HG02642 (cell line): ENCODE data around the gene MMP10.
A peak's percentile ranks its signal among the peaks of the same experiment; 100 is the strongest.

Experiments
- ATAC-seq: cut with Tn5 transposase; IDR thresholded peaks from one replicate; pipeline ENCODE4 v1.9.1; 2021; ENCODE audit warnings: mild to moderate bottlenecking; ENCODE audit not compliant: unreplicated experiment, poor library complexity

Gene MMP10

DNA sequence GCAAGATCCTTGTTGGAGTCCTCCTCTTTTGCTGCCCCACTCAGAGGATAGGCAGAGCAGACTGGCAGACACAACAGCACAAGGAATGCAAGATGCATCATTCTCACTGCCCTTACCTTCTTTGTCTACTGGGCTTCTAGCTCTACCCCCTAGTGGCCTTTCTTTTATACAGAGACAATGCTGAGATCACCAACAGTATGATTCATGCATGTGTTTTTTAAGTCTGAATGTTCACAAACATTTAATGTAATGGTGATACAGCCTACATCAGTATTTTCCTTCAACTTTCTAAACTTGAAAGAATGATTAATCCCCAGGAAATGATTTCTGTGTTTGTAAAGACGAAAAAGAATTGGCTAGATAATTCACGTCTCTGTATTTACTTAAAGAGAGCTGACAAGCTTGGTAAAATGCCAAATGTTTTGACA, at the start of gene MMP10:
MMP10 (minus strand) TSS at position 138 of the 428 bp plus-strand sequence; CDS start at position 101, 37 bp downstream.
- no peak for ATAC-seq

DNA sequence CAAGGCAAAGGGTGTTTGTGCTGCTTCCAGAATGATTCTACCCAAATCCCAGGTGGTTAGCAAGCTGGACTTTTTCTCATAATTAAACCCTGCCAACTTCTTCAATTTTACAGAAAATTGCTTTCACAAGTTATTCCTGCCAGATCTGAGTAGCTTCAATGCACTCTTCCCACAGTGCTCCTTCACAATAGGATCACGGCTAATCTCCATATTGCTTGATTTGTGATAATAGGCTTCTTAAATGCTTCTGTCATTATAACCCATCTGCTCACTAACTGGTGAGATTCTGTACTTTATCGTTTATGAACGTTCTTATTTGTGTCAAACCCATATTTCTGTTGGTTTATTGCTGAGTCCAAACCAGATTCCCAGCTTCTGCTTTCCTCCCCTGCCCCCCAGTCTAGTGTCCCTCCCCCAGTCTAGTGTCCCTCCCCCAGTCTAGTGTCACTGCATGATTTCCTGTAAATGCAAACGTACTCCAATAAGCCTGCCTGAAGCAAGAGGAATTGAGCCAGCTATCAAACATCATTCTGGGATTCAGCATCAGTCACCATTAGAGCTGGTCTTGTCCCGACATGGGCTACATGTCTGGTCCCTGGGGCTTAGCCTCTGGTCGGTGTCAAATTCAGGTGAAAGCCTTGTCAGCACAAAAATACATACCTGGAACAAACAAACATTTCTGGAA, 49.0 kb upstream of the MMP10 start:
- no peak for ATAC-seq

- no peak for ATAC-seq
Measured at GRCh38 chr11:102824556-102824955, 44.1 kb upstream of the MMP10 start.

DNA sequence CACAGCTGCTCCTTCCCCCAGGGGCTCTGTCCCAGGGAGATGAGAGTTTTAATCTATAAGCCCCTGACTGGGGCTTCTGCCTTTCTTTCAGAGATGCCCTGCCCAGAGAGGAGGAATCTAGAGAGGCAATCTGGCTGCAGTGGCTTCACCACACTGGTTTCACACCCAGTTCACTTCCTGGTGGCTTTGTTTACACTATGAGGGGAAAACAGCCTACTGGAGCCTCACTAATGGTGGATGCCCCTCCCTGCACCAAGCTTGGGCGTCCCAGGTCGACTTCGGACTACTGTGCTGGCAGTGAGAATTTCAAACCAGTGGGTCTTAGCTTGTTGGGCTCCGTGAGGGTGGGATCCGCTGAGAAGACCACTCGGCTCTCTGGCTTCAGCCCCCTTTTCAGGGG, 39.1 kb upstream of the MMP10 start:
- ATAC-seq, result no peak

- ATAC-seq, result no peak
Measured at GRCh38 chr11:102813484-102813883, 33.1 kb upstream of the MMP10 start.

DNA sequence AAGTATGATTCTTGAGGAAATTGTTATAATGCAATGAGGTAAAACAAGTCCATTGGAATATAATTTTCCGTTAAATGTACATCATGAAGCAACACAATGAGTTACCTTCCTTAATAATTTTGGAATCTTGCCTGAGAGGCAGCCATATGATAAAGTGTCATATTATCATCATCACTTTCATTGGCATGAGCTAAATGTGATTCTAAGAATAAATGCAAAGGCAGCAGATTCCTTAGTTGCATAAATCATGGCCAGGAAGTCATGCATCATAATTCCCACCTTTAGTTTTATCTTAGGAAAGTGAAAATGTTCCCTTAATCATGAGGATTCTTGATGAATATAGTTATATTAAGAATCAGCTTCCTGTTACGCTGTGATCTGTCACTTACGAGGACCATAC, 31.8 kb upstream of the MMP10 start:
- no peak for ATAC-seq

DNA sequence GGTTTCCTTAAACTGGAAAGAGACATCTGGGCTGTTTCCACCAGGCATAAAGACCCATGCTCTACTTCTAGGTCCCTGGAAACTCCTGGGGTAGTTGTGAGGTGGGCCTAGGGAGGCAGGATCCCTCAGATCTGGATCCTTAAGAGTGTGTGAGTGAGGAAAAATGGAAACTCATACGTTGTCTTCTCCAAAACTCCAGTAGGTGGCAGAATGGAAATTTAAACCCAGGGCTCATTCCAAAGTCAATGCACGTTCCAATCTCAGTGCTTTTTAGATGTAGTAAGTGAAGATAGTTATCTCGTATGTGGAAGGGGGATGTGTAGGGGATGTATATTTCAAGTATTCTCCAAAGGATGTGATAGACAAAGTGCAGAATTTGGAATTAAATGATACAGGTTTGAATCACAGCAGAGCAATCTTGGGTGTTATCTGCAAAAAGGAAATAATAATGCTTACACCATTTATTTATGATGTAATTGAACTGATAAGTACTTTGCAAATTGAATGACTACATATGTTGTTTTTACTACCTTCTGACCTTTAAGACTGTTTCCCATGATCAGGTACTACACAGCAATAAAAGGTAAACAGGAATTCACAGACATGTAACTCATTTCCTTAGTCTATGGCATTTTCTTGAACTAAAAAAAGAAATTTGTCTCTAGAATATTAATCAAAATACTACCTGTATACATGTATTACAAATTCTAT, 30.7 kb upstream of the MMP10 start:
- no peak for ATAC-seq

DNA sequence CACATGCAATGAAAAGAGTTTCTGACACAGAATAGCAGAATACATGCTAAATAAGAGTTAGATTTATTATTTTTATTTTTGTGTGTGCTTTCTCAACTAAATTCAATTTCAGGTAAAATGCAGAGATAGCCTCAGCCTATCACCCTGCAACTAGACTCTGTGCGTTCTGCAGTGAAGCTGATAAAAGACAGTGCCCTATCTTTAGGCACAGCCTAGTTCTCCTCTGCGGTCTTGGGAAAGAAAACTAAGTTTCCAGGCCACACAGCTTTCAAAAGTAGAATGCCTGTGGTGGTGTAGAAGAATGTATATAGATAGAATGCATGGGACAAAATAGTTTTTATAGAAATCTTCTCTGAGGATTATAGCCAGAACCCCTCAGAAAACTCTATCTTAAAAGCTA, 29.5 kb upstream of the MMP10 start:
- no peak for ATAC-seq

GRCh38 chr11:102807921-102808320, 27.5 kb upstream of the MMP10 start:
- peak; percentile 75 for ATAC-seq

DNA sequence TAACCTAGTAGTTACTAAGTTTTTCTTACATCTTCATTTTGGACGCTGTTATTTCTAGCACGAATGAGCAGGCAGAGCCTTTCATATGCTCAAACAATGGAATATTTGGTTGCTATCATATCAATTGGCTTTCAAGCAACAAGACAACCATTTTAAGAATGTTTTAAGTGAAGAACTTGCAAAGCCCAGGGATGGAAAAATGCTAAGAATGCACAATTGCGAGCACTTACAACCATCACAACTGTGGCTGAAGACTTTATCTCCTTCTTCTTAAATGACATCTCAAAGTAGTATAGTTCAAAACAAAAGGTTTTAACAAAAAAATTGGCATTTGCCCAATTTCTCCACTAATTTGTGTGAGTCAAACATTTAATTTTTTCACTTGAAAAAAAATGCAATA, 25.9 kb upstream of the MMP10 start:
- ATAC-seq, result no peak

DNA sequence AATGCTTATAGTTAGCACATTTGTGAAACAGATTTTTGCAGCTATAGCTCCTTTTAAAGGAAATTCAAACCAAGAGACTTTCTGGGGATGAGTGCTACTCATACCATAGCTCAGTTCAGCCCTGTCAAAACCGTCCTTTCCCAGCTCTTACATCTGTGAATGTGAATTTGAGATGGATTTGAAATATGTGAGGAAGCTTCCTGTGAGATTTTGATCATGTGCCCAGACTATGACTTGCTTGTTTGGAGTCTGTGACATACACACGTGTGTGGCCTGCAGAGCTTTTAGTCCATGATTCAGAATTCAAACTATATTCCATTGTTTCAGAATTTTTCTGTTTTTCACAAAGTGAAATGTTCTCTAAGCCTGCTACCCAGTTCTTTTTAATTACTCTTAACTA, 21.9 kb upstream of the MMP10 start:
- ATAC-seq, result no peak

GRCh38 chr11:102800767-102801166, 20.3 kb upstream of the MMP10 start:
- ATAC-seq, result no peak

GRCh38 chr11:102799681-102800340, 19.4 kb upstream of the MMP10 start:
- ATAC-seq, result no peak

DNA sequence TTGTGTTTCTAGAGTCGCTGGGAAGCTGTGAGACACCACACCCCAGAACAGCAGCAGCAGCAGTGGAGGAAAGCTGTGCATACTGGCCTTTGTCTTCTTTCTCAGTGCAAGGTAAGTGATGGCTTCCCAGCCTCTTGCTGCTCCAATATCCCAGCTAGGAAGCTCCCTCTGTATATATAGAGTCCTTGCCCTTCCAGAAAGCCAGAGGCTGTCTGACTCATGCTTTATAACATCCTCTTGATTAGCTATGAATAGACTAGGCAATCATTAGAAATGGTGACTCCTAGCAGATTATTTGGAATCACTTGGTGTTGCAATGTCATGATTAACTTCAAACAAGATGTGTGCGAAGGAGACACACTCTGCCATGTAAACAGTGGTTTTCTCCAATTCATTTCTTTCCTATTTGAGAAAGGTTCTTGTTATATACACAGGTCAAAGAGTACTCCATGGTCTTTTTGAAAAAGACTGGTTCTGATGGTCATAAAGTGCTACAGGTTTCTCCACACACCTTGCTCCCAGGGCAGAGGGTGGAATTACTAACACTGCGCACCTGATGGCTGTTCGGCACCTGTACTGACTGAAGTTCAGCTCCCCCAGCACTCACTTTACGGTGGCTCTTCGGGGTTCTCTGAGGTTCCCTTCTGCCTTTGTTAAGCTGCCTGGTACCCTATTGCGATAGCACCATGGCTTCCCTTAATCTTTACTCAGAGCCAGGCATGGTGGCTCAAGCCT, 17.8 kb upstream of the MMP10 start, which contains the start of gene MMP1:
MMP1 (minus strand) TSS at position 149 of the 735 bp plus-strand sequence; CDS start at position 81, 68 bp downstream.
- ATAC-seq, result no peak

- ATAC-seq, result peak; percentile 97
Measured at GRCh38 chr11:102794382-102794781, 14.0 kb upstream of the MMP10 start.

DNA sequence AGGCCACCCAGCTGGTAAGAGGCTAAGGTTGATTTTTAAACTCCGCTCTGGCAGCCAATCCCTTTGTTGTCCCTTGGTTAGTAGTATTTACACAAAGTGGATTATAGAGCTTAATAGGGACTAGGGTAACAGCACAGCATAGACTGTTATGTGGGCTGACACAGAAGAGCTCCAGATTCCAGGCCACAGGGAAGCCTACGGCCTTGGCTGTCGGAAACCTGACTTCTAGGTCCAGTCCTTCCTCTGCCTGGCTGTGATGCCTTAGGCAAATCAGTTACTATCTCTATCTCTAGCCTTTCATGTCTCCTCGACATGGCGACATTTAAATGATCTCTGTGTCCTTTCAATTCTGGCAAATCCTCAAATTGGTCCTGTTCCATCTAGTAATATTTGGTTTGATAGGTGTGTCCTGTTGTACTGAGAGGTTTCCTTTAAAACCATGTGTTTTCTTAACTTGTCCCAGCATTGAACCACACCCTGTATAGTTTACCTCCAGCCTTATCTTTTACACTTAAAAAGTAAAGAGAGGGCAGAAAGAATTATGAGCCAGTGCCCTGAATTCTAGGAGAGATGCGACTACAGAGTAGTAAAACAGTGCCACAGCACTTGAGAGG, 13.4 kb upstream of the MMP10 start:
- no peak for ATAC-seq

- no peak for ATAC-seq
Measured at GRCh38 chr11:102792604-102793003, 12.2 kb upstream of the MMP10 start.

DNA sequence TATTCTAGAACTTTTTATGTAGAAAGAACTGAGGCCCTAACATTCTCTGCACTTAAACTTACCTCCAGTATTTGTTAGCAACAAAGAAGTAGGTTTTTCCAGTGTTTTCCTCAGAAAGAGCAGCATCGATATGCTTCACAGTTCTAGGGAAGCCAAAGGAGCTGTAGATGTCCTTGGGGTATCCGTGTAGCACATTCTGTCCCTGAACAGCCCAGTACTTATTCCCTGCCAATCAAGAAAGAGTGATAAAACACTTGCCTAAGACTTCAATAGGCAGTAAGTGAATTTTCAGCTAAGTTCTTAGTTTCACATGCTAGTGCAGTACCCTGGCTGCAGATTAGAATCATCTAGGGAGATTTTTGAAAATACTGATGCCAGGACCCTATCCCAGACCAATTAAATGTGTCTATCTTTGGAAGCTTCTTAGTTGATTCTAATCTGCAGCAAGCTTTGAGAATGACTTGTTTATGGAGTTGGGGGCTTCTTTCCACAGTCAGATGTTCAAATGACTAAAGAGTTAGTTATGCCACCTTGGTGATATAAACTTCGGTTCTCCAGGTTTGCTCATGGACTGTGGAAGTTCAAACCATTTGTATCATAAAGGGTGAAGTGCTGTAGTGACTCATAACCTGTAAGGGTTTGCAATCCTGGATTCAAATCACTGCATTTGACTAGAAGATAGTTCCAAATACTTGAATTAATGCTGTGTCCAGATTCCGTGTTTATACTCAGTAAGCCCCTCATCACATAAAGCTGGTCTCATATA, 11.0 kb upstream of the MMP10 start:
- ATAC-seq, result no peak

DNA sequence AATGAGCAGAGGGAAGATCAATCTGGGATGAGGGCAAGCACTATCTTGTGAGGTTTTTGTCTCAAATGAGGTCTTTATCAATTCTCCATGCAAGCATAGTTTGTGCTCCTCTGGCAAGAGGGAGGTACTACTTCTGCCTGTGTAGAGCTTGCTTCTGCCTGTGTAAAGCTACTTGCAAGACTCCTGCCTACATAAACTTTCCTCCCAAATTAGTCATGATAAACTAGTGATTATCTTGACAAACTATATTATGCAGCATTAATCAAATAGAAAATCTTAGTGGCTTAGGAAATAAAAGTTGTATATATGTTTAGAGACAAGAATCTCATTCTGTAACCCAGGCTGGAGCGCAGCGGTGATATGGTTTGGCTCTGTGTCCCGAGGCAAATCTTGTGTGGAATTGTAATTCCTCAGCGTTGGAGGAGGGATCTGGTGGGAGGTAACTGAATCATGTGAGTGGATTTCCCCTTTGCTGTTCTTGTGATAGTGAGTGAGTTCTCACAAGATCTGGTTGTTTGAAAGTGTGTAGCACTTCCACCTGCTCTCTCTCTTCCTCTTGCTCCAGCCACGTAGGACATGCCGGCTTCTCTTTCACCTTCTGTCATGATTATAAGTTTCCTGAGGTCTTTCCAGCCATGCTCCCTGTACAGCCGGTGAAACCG, 8.0 kb upstream of the MMP10 start:
- no peak for ATAC-seq
